Rectal smooth muscle tissue (tissue), 1 donor: ENCODE data around the gene ETV2.

Experiments used
- H3K27ac ChIP-seq: one replicate; pipeline ENCODE4 v1.7.0; 2013; ENCODE audit warnings: low read depth, low read length, inconsistent platforms
- H3K27me3 ChIP-seq: one replicate; pipeline ENCODE4 v1.7.0; 2013; ENCODE audit warnings: low read length; ENCODE audit not compliant: control insufficient read depth, insufficient read depth
- H3K36me3 ChIP-seq: one replicate; pipeline ENCODE4 v1.7.0; 2013; ENCODE audit warnings: low read length; ENCODE audit not compliant: control insufficient read depth, insufficient read depth
- H3K4me1 ChIP-seq: one replicate; pipeline ENCODE4 v1.7.0; 2013; ENCODE audit warnings: low read length; ENCODE audit not compliant: control insufficient read depth, insufficient read depth
- H3K4me3 ChIP-seq: one replicate; pipeline ENCODE4 v1.7.0; 2013; ENCODE audit warnings: low read length
- H3K9ac ChIP-seq: one replicate; pipeline ENCODE4 v1.7.0; 2013; ENCODE audit warnings: low read length

ETV2 gene

GRCh38 chr19:35633727-35634440 lies 7.7 kb upstream of the ETV2 start:
- H3K27me3 ChIP-seq = no peaks in the 10 kb centered on the region
- H3K4me3 ChIP-seq = no peak overlapping the region
- no peak overlapping the region for H3K9ac ChIP-seq
- no peak overlapping the region for H3K27ac ChIP-seq
- H3K4me1 ChIP-seq = peaks cover 4% of the 10 kb centered on the region
- H3K36me3 ChIP-seq = peaks cover 52% of the 10 kb centered on the region

GRCh38 chr19:35636651-35637050 lies 4.9 kb upstream of the ETV2 start:
- Histone ChIP-seq H3K27ac (no peak overlapping the region), H3K27me3 (no peaks in the 10 kb centered on the region), H3K4me1 (no peaks in the 10 kb centered on the region), H3K9ac (no peak overlapping the region), H3K36me3 (peaks cover 42% of the 10 kb centered on the region), H3K4me3 (no peak overlapping the region)

GRCh38 chr19:35637165-35637564 lies 4.4 kb upstream of the ETV2 start:
- no peak overlapping the region for H3K4me3 ChIP-seq
- H3K9ac ChIP-seq = no peak overlapping the region
- H3K36me3 ChIP-seq = peaks cover 37% of the 10 kb centered on the region
- no peaks in the 10 kb centered on the region for H3K27me3 ChIP-seq
- no peak overlapping the region for H3K27ac ChIP-seq
- no peaks in the 10 kb centered on the region for H3K4me1 ChIP-seq

- no peaks in the 10 kb centered on the region for H3K27me3 ChIP-seq
- no peak overlapping the region for H3K4me3 ChIP-seq
- H3K27ac ChIP-seq = no peak overlapping the region
- H3K9ac ChIP-seq = no peak overlapping the region
- peaks cover 18% of the 10 kb centered on the region for H3K36me3 ChIP-seq
- peaks cover 2% of the 10 kb centered on the region for H3K4me1 ChIP-seq
These were observed 2.3 kb upstream of the ETV2 start for GRCh38 chr19:35639321-35639639.

- Histone ChIP-seq H3K4me1 (peaks cover 2% of the 10 kb centered on the region), H3K9ac (no peak overlapping the region)
These were observed 1.7 kb upstream of the ETV2 start for GRCh38 chr19:35639863-35640262.

GRCh38 chr19:35642312-35642711 lies 767 bp downstream of the ETV2 start:
- Histone ChIP-seq H3K4me3 (no peak overlapping the region), H3K9ac (no peak overlapping the region), H3K36me3 (peaks cover 6% of the 10 kb centered on the region), H3K4me1 (peaks cover 5% of the 10 kb centered on the region), H3K27me3 (no peaks in the 10 kb centered on the region), H3K27ac (no peak overlapping the region)

More at GRCh38 chr19:35639863-35640262, 1.7 kb upstream of the ETV2 start:
- no peak overlapping the region for H3K27ac ChIP-seq
- H3K27me3 ChIP-seq = no peaks in the 10 kb centered on the region
- no peak overlapping the region for H3K4me3 ChIP-seq
- H3K36me3 ChIP-seq = peaks cover 17% of the 10 kb centered on the region

GRCh38 chr19:35642798-35643254 lies 1.3 kb downstream of the ETV2 start:
- Histone ChIP-seq H3K27ac (no peak overlapping the region), H3K27me3 (no peaks in the 10 kb centered on the region), H3K4me1 (peaks cover 5% of the 10 kb centered on the region), H3K9ac (no peak overlapping the region), H3K36me3 (peaks cover under 1% of the 10 kb centered on the region), H3K4me3 (peak overlapping the region; percentile 73)

GRCh38 chr19:35643255-35644205 lies 2.0 kb downstream of the ETV2 start:
- Histone ChIP-seq H3K36me3 (no peaks in the 10 kb centered on the region), H3K27me3 (no peaks in the 10 kb centered on the region), H3K27ac (peak overlapping the region; percentile 73), H3K9ac (peak overlapping the region; percentile 8), H3K4me3 (peak overlapping the region; percentile 73), H3K4me1 (peaks cover 5% of the 10 kb centered on the region)

- H3K36me3 ChIP-seq = no peaks in the 10 kb centered on the region
- peak overlapping the region; percentile 73 for H3K4me3 ChIP-seq
- no peaks in the 10 kb centered on the region for H3K27me3 ChIP-seq
- H3K4me1 ChIP-seq = peaks cover 9% of the 10 kb centered on the region
- peak overlapping the region; percentile 73 for H3K27ac ChIP-seq
- H3K9ac ChIP-seq = peak overlapping the region; percentile 8
These were observed 2.9 kb downstream of the ETV2 start for GRCh38 chr19:35644206-35644986.

- H3K36me3 ChIP-seq = no peaks in the 10 kb centered on the region
- no peaks in the 10 kb centered on the region for H3K27me3 ChIP-seq
- H3K4me3 ChIP-seq = peak overlapping the region; percentile 73
- peaks cover 9% of the 10 kb centered on the region for H3K4me1 ChIP-seq
- peak overlapping the region; percentile 73 for H3K27ac ChIP-seq
- H3K9ac ChIP-seq = peak overlapping the region; percentile 22
These were observed 3.6 kb downstream of the ETV2 start for GRCh38 chr19:35644987-35645679.

- H3K27me3 ChIP-seq = no peaks in the 10 kb centered on the region
- H3K4me1 ChIP-seq = peaks cover 9% of the 10 kb centered on the region
- no peak overlapping the region for H3K4me3 ChIP-seq
- H3K27ac ChIP-seq = peak overlapping the region; percentile 40
- no peak overlapping the region for H3K9ac ChIP-seq
- H3K36me3 ChIP-seq = no peaks in the 10 kb centered on the region
These were observed 4.4 kb downstream of the ETV2 start for GRCh38 chr19:35645680-35646511.
